H1 (cell line): Measurements from ENCODE around the gene MUSTN1. TPM values are rescaled to one million over a fixed set of nuclear protein-coding genes. Genes with fewer than 3 reads are reported as not detected.

Source experiments
- CTCF ChIA-PET: fragments of 300-600 bp; sonication (Branson Sonifier 250); formaldehyde crosslinking; loops from one replicate; lab custom pipeline; 2021; ENCODE audit not compliant: partially characterized antibody; lab: Charles Lee
- POLR2A ChIA-PET: fragments of 300-600 bp; sonication (Branson Sonifier 250); formaldehyde crosslinking; loops from one replicate; lab custom pipeline; 2021; ENCODE audit warnings: inconsistent platforms; ENCODE audit not compliant: partially characterized antibody; lab: Charles Lee
- DNase-seq, 2 experiments: peaks; one replicate each; pipeline versions ENCODE4 v3.0.0 to v3.0.0-alpha.2; 2010 to 2022; ENCODE audit warnings: low spot score in 2 of 2, low read depth in 1 of 2, mixed read lengths in 1 of 2
- FAIRE-seq: peaks from 2 replicates; lab custom pipeline; 2011; peaks lifted over from hg19 to GRCh38; lab: Jason Lieb, UNC
- H2AFZ ChIP-seq: 2 replicates; pipeline ENCODE4 v1.8.1; 2012; ENCODE audit warnings: low read length, inconsistent platforms
- H2AK5ac ChIP-seq: 2 replicates; pipeline ENCODE4 v1.6.1; 2013; ENCODE audit warnings: low read depth, low read length
- H2BK120ac ChIP-seq: replicated peaks from 2 replicates; pipeline ENCODE3; 2013; ENCODE audit warnings: low read depth, low read length, inconsistent platforms
- H2BK12ac ChIP-seq: 2 replicates; pipeline ENCODE4 v1.6.1; 2013; ENCODE audit warnings: low read depth, low read length
- H2BK15ac ChIP-seq: 2 replicates; pipeline ENCODE4 v1.6.1; 2013; ENCODE audit warnings: low read length
- H2BK20ac ChIP-seq: 2 replicates; pipeline ENCODE4 v1.6.1; 2013; ENCODE audit warnings: low read length
- H2BK5ac ChIP-seq: 2 replicates; pipeline ENCODE4 v1.6.1; 2013; ENCODE audit warnings: low read depth, low read length
- H3K14ac ChIP-seq: 2 replicates; pipeline ENCODE4 v1.6.1; 2013; ENCODE audit warnings: inconsistent platforms; ENCODE audit not compliant: insufficient read length
- H3K18ac ChIP-seq: 2 replicates; pipeline ENCODE4 v1.6.1; 2013; ENCODE audit warnings: low read length; ENCODE audit errors: extremely low read depth
- H3K23ac ChIP-seq: 2 replicates; pipeline ENCODE4 v1.6.1; 2013; ENCODE audit warnings: inconsistent platforms; ENCODE audit not compliant: insufficient read length
- H3K23me2 ChIP-seq: 2 replicates; pipeline ENCODE4 v1.6.1; 2013; ENCODE audit warnings: low read depth, low read length
- H3K27ac ChIP-seq: 2 replicates; pipeline ENCODE4 v1.6.1; 2011; ENCODE audit warnings: low read depth, low read length, inconsistent platforms
- H3K27me3 ChIP-seq, 4 experiments: replicated peaks in 1 of 4; 1 replicate in 1 of 4; 2 replicates in 3 of 4; pipeline versions ENCODE4 v1.6.1 to v1.8.1; 2011 to 2013; ENCODE audit warnings: low read length in 3 of 4, mild to moderate bottlenecking in 3 of 4, inconsistent platforms in 2 of 4, mixed read lengths in 2 of 4, moderate library complexity in 1 of 4; ENCODE audit not compliant: control insufficient read depth in 3 of 4, insufficient read depth in 3 of 4; ENCODE audit errors: extremely low read depth in 1 of 4
- H3K36me3 ChIP-seq, 4 experiments: 2 replicates each; pipeline versions ENCODE4 v1.6.1 to v1.8.1; 2011 to 2013; ENCODE audit warnings: mild to moderate bottlenecking in 4 of 4, low read length in 3 of 4, moderate library complexity in 2 of 4, control low read depth in 1 of 4, inconsistent platforms in 1 of 4; ENCODE audit not compliant: insufficient read depth in 4 of 4, control insufficient read depth in 2 of 4
- H3K4ac ChIP-seq: replicated peaks from 2 replicates; pipeline ENCODE3; 2013; ENCODE audit warnings: low read length, low read depth, mixed read lengths, inconsistent platforms; ENCODE audit not compliant: insufficient read length
- H3K4me1 ChIP-seq, 4 experiments: replicated peaks in 1 of 4; 1 replicate in 1 of 4; 2 replicates in 3 of 4; pipeline versions ENCODE4 v1.6.1 to v1.8.1; 2011 to 2013; ENCODE audit warnings: low read length in 3 of 4, inconsistent platforms in 2 of 4, mixed read lengths in 1 of 4; ENCODE audit not compliant: insufficient read depth in 4 of 4, control insufficient read depth in 3 of 4
- H3K4me2 ChIP-seq, 2 experiments: 2 replicates each; pipeline versions ENCODE4 v1.6.1 to v1.8.1; 2011 to 2013; ENCODE audit warnings: low read depth in 2 of 2, low read length in 2 of 2, control low read depth in 1 of 2, inconsistent platforms in 1 of 2, mild to moderate bottlenecking in 1 of 2; ENCODE audit not compliant: insufficient read depth in 1 of 2
- H3K4me3 ChIP-seq, 4 experiments: fragments of 200-600, 300-600 bp in 1 of 4; sonication (generic), shearing (Covaris generic), sonication (Bioruptor Twin) in 1 of 4; 2 replicates each; pipeline versions ENCODE4 v1.5.1 to v1.8.1; 2011 to 2016; ENCODE audit warnings: low read length in 4 of 4, low read depth in 3 of 4, control low read depth in 2 of 4, inconsistent platforms in 2 of 4, mild to moderate bottlenecking in 2 of 4, mixed read lengths in 1 of 4, moderate library complexity in 1 of 4; ENCODE audit not compliant: insufficient read depth in 2 of 4; ENCODE audit errors: extremely low read depth in 1 of 4
- H3K56ac ChIP-seq: replicated peaks from 2 replicates; pipeline ENCODE3; 2013; ENCODE audit warnings: low read depth, mild to moderate bottlenecking, mixed read lengths, low read length, inconsistent platforms; ENCODE audit not compliant: insufficient read length
- H3K79me1 ChIP-seq: 2 replicates; pipeline ENCODE4 v1.6.1; 2013; ENCODE audit warnings: low read depth, low read length, control low read depth
- H3K79me2 ChIP-seq, 2 experiments: 2 replicates each; pipeline versions ENCODE4 v1.6.1 to v1.8.1; 2012 to 2013; ENCODE audit warnings: low read length in 2 of 2, mild to moderate bottlenecking in 2 of 2, inconsistent platforms in 1 of 2; ENCODE audit not compliant: insufficient read depth in 2 of 2, control insufficient read depth in 1 of 2
- H3K9ac ChIP-seq, 4 experiments: replicated peaks in 1 of 4; 1 replicate in 1 of 4; 2 replicates in 3 of 4; pipeline versions ENCODE4 v1.6.1 to v1.8.1; 2011 to 2013; ENCODE audit warnings: low read depth in 3 of 4, low read length in 3 of 4, control low read depth in 2 of 4, mild to moderate bottlenecking in 2 of 4, moderate library complexity in 2 of 4, inconsistent platforms in 1 of 4; ENCODE audit errors: extremely low read depth in 1 of 4
- H3K9me3 ChIP-seq, 2 experiments: 2 replicates each; pipeline versions ENCODE4 v1.6.1 to v1.8.1; 2012 to 2013; ENCODE audit warnings: mild to moderate bottlenecking in 2 of 2, moderate library complexity in 2 of 2, control low read depth in 1 of 2, inconsistent platforms in 1 of 2, low read depth in 1 of 2, low read length in 1 of 2, mixed read lengths in 1 of 2; ENCODE audit not compliant: insufficient read depth in 2 of 2
- H4K20me1 ChIP-seq, 2 experiments: replicated peaks in 1 of 2; 2 replicates each; pipeline versions ENCODE3 to v1.8.1; 2011 to 2013; ENCODE audit warnings: inconsistent platforms in 2 of 2, low read length in 2 of 2, mild to moderate bottlenecking in 1 of 2; ENCODE audit not compliant: insufficient read depth in 2 of 2, control insufficient read depth in 1 of 2
- H4K5ac ChIP-seq: 2 replicates; pipeline ENCODE4 v1.6.1; 2013; ENCODE audit warnings: low read length, low read depth, mixed read lengths, inconsistent platforms; ENCODE audit not compliant: insufficient read length
- H4K8ac ChIP-seq: 2 replicates; pipeline ENCODE4 v1.8.0; 2013; ENCODE audit warnings: mild to moderate bottlenecking, moderate library complexity, low read length, inconsistent platforms; ENCODE audit not compliant: insufficient read depth; ENCODE audit errors: extremely low read depth
- H4K91ac ChIP-seq: replicated peaks from 2 replicates; pipeline ENCODE3; 2013; ENCODE audit warnings: low read length, mixed read lengths, inconsistent platforms; ENCODE audit not compliant: insufficient read length
- GABPA ChIP-seq: IDR thresholded peaks from 2 replicates; pipeline ENCODE4 v1.6.1; 2011; ENCODE audit warnings: mild to moderate bottlenecking, low read length, moderate library complexity, borderline replicate concordance; ENCODE audit not compliant: insufficient read depth
- RAD21 ChIP-seq, 2 experiments: IDR thresholded peaks in 1 of 2; conservative IDR thresholded peaks in 1 of 2; 2 replicates each; pipeline ENCODE4 v1.6.1; 2011; ENCODE audit warnings: low read depth in 2 of 2, low read length in 2 of 2, improper control_type of control experiment in 1 of 2, inconsistent platforms in 1 of 2, mild to moderate bottlenecking in 1 of 2, moderate library complexity in 1 of 2
- TAF1 ChIP-seq: IDR thresholded peaks from 2 replicates; pipeline ENCODE4 v1.6.1; 2011; ENCODE audit warnings: mild to moderate bottlenecking, low read depth, low read length
- WGBS, 2 experiments: shearing (Covaris generic) in 1 of 2; methylation state at CpG; one replicate each; pipeline versions ENCODE4 v1.1.6 to v1.1.7; 2013 to 2015; ENCODE audit warnings: low lambda C conversion rate in 2 of 2, mixed read lengths in 2 of 2, inconsistent platforms in 1 of 2, low coverage in 1 of 2, missing lambda C conversion rate in 1 of 2; ENCODE audit not compliant: insufficient replicate concordance in 2 of 2, insufficient coverage in 1 of 2, insufficient read length in 1 of 2; ENCODE audit errors: extremely low coverage in 1 of 2, missing lambda C conversion rate in 1 of 2; 5-methylcytosine and 5-hydroxymethylcytosine counted together
- polyA plus RNA-seq, 7 experiments: library from polyadenylated mRNA; depleted of rRNA in 3 of 7; stranded (reverse) in 5 of 7; unstranded in 2 of 7; fragments of >200 nt in 5 of 7; fragments of 200-250 nt in 2 of 7; gene quantifications; 1 replicate in 5 of 7; 2 replicates in 1 of 7; 4 replicates in 1 of 7; pipeline versions ENCODE4 v1.2.1 to v1.2.3, GENCODE V29; 2011 to 2013; ENCODE audit warnings: missing spikeins in 2 of 7, mixed read lengths in 2 of 7
- total RNA-seq: library from RNA; stranded (reverse); fragmentation: NEBNext Ultra II Directional; extraction: Animal tissue kit (Norgen Biotek cat#: 25700); gene quantifications from 2 replicates; pipeline ENCODE4 v1.2.1, GENCODE V29; 2021
- TF ChIP-seq, protein P1 (sequence below), 3 experiments: IDR thresholded peaks; 1 replicate in 2 of 3; 2 replicates in 1 of 3; pipeline versions ENCODE4 v1.5.1 to v1.6.1; 2011; ENCODE audit warnings: low read length in 3 of 3, mild to moderate bottlenecking in 3 of 3, inconsistent platforms in 2 of 3, low read depth in 1 of 3, moderate library complexity in 1 of 3; ENCODE audit not compliant: insufficient read depth in 1 of 3; ENCODE audit errors: control extremely low read depth in 1 of 3

The MUSTN1 gene
- total and polyA plus RNA-seq, 2 of the 8 experiments (the other 6 are each of a cell fraction or from before 2014, with no cell fraction given): 1.1 to 2.4 TPM

DNA sequence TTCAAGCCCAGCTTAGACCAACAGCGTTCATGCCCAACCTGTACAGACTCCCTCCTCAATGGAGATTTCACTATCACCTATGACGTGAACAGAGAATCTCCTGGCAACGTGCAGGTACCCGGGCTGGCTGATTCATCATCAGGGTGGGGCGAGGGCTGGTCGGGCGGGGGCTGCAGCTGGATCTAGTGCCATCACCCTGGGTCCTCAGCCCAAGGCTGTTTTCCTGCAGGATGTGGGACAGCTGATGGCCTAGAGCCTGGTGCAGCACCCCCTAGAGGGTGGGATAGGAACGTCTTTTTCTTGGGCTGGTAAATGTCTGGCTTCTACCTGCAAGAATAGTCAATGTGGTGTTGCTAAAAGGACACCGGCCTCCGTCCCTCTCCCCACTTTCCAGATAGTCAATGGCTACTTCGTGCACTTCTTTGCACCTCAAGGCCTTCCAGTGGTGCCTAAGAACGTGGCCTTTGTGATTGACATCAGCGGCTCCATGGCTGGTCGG is 35.8 kb downstream of the MUSTN1 start:
- Histone ChIP-seq H3K23me2 (no peaks in the 10 kb centered on the region), H3K18ac (no peak overlapping the region), H3K9ac (no peak overlapping the region), H3K4me1 (no peaks in the 10 kb centered on the region), H3K56ac (no peak overlapping the region), H3K4me3 (no peak overlapping the region), H2AFZ (peak overlapping the region; percentile 9; the same call in 1 of the 2 replicates), H4K20me1 (peaks cover 0 to 2% of the 10 kb centered on the region in 2 experiments), H4K5ac (no peak overlapping the region), H3K4ac (no peak overlapping the region), H3K9me3 (no peaks in the 10 kb centered on the region), H2BK15ac (no peak overlapping the region), H2BK5ac (no peak overlapping the region), H2AK5ac (no peak overlapping the region), H3K14ac (no peak overlapping the region), H4K8ac (no peak overlapping the region), H3K79me2 (no peaks in the 10 kb centered on the region), H3K23ac (no peak overlapping the region), H3K36me3 (no peaks in the 10 kb centered on the region), H2BK12ac (no peak overlapping the region), H3K27ac (no peak overlapping the region), H3K79me1 (no peaks in the 10 kb centered on the region), H3K27me3 (no peaks in the 10 kb centered on the region), H2BK20ac (no peak overlapping the region), H4K91ac (no peak overlapping the region), H2BK120ac (no peak overlapping the region), H3K4me2 (no peak overlapping the region)
- POLR2A ChIA-PET: interaction anchor here (0.6 to 1.9 kb wide), 3 partner anchors 9 to 28 kb away, joined by 3 to 6 read pairs (median 4); partner anchors contain the start of gene NEK4
- DNase-seq (peak; percentile 44 to 87), FAIRE-seq (peak; percentile 93)
- CTCF ChIA-PET: interaction anchor here (0.5 to 6.9 kb wide), 26 partner anchors 9 to 349 kb away, joined by 3 to 86 read pairs (median 6); partner anchors contain the start of genes ITIH1, MUSTN1 and NEK4
- TF ChIP-seq GABPA (peak; percentile 24; the same call in 1 of the 2 replicates), RAD21 (IDR thresholded peaks at IDR 0.05 in 1 of 2, conservative IDR thresholded peaks at IDR 0.05 in 1 of 2; ENCODE audit: low read depth in 2 of 2, low read length in 2 of 2) (peak; percentile 60 to 64), TAF1 (no peak)
- TF ChIP-seq, protein P1, sequence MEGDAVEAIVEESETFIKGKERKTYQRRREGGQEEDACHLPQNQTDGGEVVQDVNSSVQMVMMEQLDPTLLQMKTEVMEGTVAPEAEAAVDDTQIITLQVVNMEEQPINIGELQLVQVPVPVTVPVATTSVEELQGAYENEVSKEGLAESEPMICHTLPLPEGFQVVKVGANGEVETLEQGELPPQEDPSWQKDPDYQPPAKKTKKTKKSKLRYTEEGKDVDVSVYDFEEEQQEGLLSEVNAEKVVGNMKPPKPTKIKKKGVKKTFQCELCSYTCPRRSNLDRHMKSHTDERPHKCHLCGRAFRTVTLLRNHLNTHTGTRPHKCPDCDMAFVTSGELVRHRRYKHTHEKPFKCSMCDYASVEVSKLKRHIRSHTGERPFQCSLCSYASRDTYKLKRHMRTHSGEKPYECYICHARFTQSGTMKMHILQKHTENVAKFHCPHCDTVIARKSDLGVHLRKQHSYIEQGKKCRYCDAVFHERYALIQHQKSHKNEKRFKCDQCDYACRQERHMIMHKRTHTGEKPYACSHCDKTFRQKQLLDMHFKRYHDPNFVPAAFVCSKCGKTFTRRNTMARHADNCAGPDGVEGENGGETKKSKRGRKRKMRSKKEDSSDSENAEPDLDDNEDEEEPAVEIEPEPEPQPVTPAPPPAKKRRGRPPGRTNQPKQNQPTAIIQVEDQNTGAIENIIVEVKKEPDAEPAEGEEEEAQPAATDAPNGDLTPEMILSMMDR (IDR thresholded peaks at IDR 0.05; ENCODE audit: control extremely low read depth in 1 of 3, insufficient read depth in 1 of 3, low read depth in 1 of 3, low read length in 3 of 3): peak in 2 of 3 experiments; percentile 74 to 86; a peak in 3 of 4 replicates
- WGBS, 2 experiments: 66% methylated on average over 14 of the region's 14 CpGs; no CpG with 5 or more reads in 1 of the 2 experiments
